NCI-H1436 (cell line): ENCODE measurements around the gene CCDC6.
A peak's percentile ranks its signal among the peaks of the same experiment; 100 is the strongest.

ENCODE experiments used
- DNase-seq: peaks from one replicate; lab custom pipeline; 2025; lab: John Stamatoyannopoulos, UW

The CCDC6 gene

DNA sequence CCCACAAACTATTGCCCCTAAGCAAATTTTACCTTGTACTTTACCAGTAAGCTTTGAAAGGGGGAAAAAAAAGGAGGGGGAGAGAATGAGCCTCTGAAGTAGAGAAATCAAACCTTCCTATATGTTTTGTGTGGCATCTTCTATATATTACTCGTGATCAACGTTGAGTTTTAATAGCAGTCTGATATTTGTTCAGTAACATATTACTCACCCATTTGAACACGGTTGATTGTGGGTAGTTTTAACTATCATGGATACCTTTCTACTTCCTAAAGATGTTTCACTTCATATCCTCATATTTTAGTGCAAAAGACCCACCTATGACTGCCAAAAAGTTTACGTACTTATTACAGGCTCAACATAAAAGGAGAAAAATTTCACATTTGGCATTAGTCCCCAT is 54.5 kb downstream of the CCDC6 start:
- DNase-seq: no peak

- no peak for DNase-seq
Observed at GRCh38 chr10:59847888-59848287, 58.5 kb downstream of the CCDC6 start.

DNA sequence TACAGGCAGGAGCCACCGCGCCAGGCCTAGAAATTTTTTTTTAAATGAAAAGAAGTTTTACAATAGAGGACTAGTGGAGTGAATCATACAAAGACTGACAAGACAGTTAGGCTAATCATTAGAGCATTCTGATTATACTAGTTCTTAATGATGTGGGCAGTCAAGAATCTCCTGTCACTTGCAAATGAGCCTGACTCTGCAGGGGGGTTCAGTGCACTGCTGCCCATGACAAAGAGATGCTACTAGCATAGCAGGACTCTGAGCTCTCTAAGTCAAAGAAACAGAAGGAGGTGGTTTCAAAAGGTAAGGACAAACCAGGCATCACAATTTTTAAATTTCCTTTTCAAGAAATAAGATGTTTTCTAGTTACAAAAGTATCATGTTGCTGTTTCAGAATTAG is 59.0 kb downstream of the CCDC6 start:
- DNase-seq: no peak

DNA sequence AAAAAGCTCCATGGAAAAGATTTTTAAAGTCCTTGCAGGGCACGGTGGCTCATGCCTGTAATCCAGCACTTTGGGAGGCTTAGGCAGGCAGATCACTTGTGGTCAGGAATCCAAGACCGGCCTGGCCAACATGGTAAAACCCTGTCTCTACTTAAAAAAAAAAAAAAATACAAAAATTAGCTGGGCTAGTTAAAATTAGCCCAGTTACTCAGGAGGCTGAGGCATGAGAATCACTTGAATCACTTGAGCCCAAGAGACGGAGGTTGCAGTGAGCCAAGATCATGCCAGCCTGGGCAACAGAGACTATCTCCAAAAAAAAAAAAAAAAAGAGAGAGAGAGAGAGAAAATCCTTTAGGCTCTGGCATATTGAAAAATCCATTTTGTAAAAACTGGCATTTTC is 61.9 kb downstream of the CCDC6 start:
- no peak for DNase-seq

DNA sequence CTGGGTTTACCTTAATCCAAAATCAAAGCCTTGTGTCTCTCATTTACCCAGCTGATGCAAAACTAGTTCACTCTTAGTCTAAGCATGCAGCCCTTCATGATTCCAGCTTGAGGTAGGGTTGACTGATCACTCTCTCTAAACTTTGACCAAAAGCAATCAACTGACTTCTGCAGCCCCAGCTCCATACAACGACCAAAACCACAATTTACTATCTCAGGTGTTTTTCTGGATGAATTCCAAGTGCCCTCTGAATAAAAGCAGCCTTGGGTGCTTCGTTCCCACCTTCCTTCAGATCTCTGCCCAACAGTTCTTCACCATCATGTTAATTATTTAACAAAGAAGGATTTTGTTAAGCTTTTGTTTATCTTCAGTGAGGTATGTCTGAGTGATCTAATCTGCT is 62.6 kb downstream of the CCDC6 start:
- no peak for DNase-seq

DNA sequence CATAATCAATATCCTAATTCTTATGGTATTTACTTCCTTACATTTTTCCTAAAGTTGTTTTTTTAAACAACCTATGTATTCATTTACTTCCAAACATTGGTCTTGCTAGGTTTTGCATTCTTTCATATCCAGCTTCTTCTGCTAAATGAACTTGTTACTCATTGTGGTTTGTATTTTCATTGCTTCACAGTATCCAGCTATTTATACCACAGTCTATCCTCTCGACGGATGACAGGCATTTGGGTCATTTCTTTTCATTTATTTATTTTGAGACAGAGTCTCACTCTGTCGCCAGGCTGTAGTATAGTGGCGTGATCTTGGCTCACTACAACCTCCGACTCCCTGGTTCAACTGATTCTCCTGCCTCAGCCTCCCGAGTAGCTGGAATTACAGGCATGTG is 66.8 kb downstream of the CCDC6 start:
- no peak for DNase-seq

- DNase-seq: no peak
Observed at GRCh38 chr10:59838085-59838789, 68.1 kb downstream of the CCDC6 start.

GRCh38 chr10:59833810-59834209 is 72.5 kb downstream of the CCDC6 start:
- no peak for DNase-seq

DNA sequence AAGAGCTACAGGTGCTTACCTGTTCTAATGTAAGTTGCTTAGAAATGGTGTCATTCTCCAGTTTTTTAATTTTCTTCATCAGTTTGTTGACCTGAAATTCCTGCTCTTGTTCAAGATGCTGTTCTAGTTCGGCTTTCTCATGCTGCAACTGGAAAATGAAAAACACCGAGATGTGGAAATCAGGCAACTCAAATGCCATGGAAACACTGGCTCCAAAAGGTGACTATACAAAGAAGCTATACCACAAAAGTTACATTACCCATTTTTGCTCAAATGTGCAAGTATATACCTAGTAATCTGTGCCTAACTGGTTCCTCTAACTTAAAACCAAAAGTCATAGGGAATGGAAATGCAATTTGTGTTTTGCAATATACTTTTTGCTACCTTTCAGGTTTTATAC is 73.8 kb downstream of the CCDC6 start:
- no peak for DNase-seq

DNA sequence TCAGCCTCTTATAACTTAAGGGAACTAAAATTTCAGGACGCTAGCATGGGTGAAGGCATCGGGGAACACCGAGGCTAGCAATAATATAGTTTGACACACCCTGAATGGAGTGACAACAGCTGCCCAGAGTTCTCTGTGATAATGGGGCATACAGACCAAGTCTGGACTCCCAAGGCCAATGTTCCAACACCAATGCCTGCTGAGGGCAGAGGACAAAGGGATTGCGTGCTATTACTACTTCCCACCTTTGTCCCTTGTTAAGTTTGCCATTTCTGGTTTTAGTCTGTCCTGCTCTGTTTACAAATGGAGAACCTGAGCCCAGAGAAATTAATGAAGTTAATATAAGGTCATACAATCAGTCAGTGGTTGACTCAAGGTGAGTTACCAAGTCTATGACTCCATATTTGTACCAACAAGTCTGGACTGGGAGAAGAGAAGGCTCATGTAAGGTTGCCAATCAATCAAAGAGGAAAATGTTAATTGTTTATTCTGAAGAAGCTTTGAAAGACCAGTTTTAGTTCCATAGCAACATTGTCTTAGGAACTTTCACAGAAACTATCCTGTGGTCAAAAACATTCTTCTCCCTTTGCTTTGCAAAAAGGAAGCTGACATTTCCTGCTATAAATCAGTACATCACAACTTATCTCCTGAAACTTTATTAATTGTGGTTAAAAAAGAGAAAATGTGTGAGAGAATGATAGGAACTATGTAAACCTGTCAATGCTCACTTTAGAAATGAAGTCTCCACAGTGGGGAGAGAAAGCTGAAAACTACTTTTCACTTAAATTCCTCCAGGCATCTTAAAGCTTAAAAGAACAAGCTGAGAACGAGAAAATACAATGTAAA is 74.5 kb downstream of the CCDC6 start:
- no peak for DNase-seq

DNA sequence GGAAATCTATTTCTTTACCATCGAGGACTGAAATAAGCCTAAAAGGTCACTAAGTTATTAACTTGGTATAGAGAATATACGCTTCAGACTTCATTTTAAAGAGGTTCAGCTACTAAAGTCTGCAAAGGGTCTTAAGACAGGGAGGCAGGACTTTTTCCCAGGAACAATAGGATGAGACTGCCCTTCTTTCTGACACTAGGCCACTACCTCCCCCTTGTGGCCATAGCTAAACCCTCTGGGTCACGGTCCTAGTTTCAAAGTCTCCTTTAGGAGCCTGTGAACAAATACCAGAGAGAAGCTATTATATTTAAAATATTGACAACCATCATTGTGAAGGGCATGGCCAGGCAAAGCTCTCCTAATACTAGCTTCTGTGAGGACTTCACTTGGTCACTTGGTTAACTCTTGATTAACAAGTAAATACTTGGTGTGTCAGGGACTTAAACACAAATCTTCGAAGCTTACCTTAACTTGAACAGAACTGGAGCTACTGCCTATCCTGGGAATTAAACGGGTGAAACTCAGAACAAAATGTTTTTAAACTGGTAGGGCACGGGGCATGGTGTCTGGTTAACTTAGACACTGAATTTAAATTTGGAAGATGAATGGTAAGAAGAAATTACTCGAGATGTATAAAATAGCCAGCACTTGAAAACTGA is 75.6 kb downstream of the CCDC6 start:
- peak; percentile 41 for DNase-seq

DNA sequence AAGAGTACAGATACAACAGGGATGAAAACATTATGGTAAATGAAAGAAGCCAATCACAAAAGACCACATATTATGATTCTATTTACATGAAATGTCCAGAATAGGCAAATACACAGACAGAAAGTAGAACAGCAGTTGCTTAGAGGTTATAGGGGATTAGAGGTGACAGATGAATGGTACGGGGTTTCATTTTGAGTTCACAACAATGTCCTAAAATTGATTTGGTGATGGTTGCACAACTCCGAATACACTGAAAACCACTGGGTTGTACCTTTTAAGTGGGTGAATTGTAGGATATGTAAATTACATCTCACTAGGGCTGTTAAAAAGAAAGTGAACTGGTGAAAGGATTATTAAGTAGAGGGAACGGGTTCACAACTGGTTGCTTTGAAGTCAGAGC is 76.8 kb downstream of the CCDC6 start:
- no peak for DNase-seq

DNA sequence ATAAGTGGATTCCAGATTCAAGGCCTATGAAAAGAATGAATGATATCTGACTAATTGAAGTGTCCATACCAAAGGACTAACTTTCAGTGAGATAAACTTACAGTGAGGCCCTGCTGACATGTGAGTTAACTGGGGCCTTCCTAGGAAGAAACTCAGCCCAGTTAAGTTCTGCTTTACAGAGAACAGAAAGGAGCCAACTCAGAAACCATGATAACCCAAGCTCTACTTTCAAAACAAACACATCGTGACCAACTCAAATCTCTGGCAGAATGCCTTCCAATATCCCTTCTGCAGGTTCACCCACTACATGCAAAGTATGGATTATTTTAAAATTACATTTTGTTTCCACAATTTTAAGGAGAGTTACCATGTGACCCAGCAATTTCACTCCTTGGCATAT is 77.3 kb downstream of the CCDC6 start:
- no peak for DNase-seq

- no peak for DNase-seq
Observed at GRCh38 chr10:59825932-59826331, 80.4 kb downstream of the CCDC6 start.

DNA sequence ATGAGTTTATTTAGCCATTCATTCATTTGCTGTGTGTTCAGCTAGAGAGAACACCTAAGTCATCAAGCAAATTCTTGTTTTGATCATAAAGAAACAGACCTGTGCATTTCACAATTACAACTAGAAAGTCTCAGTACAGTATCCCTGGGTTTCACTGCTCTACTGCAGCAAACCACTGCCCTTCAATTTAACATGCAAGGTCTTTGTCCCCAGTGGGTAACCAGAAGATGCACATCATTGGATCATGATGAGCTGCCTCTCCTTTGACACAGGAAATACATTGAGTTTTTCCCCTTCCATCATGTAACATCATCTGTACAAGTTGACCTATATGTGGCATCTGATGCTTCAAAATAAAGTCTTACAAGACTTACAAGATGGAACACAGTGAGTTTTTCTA is 82.6 kb downstream of the CCDC6 start:
- DNase-seq: no peak

DNA sequence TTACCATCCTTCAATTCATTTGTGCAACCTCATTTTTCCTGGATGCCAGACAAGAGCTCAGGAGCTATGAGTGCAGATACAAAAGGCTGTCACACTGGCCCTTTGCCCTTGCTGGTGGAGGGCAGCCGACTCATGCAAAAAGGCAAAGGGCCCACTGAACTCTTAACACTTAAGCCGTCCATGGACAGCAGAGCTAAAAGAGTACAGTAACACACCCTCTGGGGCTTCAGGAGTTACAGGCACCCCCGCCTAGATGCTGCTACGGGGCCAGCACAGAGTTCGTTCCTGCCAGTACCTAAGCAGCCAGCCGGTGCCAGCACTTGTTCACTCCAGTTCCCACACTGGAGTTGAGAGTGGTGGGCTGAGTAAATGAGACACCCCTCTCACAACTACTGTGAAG is 83.2 kb downstream of the CCDC6 start:
- no peak for DNase-seq

GRCh38 chr10:59820471-59820870 is 85.9 kb downstream of the CCDC6 start:
- DNase-seq: no peak

- no peak for DNase-seq
Observed at GRCh38 chr10:59819683-59820082, 86.7 kb downstream of the CCDC6 start.

DNA sequence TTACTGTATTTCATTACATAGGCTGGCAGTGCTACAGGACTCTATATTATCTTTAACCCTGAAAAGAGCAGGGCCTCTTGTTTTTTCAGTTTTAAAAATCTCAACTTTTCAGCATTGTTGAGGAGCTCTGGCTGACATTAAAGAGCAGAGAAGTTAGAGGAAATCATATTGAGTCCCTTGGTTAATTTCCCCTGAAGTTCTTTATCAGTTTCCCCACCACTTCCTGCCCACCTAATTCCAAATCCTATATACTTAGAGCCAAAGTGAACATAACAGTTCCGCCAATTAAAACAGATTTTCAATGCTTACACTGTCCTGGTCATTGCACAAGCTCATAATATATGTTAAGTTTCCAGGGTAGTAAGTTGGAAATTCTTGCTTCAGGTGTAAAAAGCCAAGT is 87.1 kb downstream of the CCDC6 start:
- no peak for DNase-seq

GRCh38 chr10:59817773-59818172 is 88.6 kb downstream of the CCDC6 start:
- DNase-seq: no peak

- no peak for DNase-seq
Observed at GRCh38 chr10:59814878-59815277, 91.5 kb downstream of the CCDC6 start.

DNA sequence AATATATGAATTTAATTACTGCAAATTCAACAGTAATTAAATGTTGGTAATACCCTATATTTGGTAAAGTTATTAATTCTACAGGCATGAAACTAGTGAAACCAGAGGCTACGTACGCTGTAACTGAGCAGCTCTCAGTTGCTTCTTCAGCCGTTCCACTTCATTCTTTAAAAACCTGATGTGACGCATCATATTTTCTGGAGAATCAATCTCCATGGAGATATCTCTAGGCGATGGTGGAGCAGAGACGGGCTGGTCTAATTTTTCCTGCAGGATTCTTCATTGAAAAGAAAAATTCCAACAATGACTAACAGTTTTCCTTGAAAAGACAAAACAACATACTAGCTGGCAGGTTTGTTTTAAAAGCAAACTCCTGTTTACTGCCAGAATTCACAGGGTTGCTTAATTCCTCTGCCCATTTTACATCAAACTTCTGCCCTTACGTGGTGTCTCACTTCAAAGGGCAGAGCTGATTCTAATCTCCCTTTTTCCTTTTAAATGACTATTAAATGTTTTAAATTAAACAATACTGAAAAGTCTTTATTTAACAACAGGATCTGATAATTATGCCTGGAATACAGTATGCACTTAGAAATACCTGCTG is 93.7 kb downstream of the CCDC6 start:
- DNase-seq: no peak

DNA sequence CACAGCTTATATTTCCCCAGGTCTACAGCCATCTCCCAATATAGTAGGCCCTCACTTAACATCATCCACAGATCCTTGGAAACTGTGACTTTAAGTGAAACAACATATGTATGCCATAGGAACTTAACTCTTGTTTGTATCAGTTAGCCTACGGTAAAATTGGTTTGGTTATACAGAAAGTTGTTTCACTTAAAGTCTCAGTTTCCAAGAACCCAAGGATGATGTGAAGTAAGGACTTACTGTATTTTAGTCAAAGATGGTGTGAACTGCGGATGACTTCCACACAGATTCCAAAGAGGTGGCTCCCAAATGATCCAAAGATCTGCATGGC is 96.7 kb downstream of the CCDC6 start:
- DNase-seq: no peak
